ENCODE results near the gene DHDDS. TPM values are rescaled to one million over a fixed set of nuclear protein-coding genes. Genes with fewer than 3 reads are reported as not detected.

Gene DHDDS
- total and polyA plus RNA-seq, 2 of the 13 experiments (the other 11 are each of a cell fraction or from before 2014, with no cell fraction given) = 18.9 to 28.3 TPM

GRCh38 chr1:26431979-26432695 is at the start of gene DHDDS (continued):
- TF ChIP-seq PRDM4 (CRISPR knock-in tag; IDR thresholded peaks at IDR 0.05; ENCODE audit: borderline replicate concordance) (peak; percentile 92), ZNF746 (CRISPR knock-in tag; IDR thresholded peaks at IDR 0.05) (peak; percentile 85; the same call in 1 of the 2 replicates), HHEX (CRISPR knock-in tag; IDR thresholded peaks at IDR 0.05) (no peak), YEATS2 (CRISPR knock-in tag; IDR thresholded peaks at IDR 0.05; ENCODE audit: borderline replicate concordance) (peak; percentile 98), HBP1 (CRISPR knock-in tag; IDR thresholded peaks at IDR 0.05; ENCODE audit: low read depth) (peak; percentile 84; the same call in 1 of the 2 replicates), ZNF33A (CRISPR knock-in tag; IDR thresholded peaks at IDR 0.05; ENCODE audit: borderline replicate concordance) (no peak), PCBP1 (IDR thresholded peaks at IDR 0.05; ENCODE audit: borderline replicate concordance, low read depth, low read length) (no peak), ZNF687 (CRISPR knock-in tag; IDR thresholded peaks at IDR 0.05) (peak; percentile 100), CCAR2 (optimal IDR thresholded peaks at IDR 0.05; ENCODE audit: low read depth, low read length) (no peak), PLSCR1 (CRISPR knock-in tag; IDR thresholded peaks at IDR 0.05; ENCODE audit: borderline replicate concordance) (no peak), TRIM24 (CRISPR knock-in tag; IDR thresholded peaks at IDR 0.05) (0 out of 2 replicates have a peak, but pooled peaks have one; percentile 36), MAFK (conservative IDR thresholded peaks at IDR 0.05 in 1 of 2, IDR thresholded peaks at IDR 0.05 in 1 of 2; ENCODE audit: low read length in 2 of 2) (no peak), CREB3 (CRISPR knock-in tag; IDR thresholded peaks at IDR 0.05) (0 out of 2 replicates have a peak, but pooled peaks have one; percentile 72), ATF2 (CRISPR knock-in tag; IDR thresholded peaks at IDR 0.05) (peak; percentile 90)
